ENCODE results near the gene AQP12B.
"Not testable (repeated sequence)": the region's sequence is repeated elsewhere in the genome, so short reads cannot be mapped to it uniquely, and the experiment has no call there.

AQP12B gene

GRCh38 chr2:240691631-240692420 is 9.1 kb upstream of the AQP12B start, which contains the start of gene AQP12A:
Gene AQP12A, plus strand, starts transcription at chr2:240691866. Its CDS starts 48 bp downstream, at chr2:240691914.
- H3K36me3 ChIP-seq (replicated peaks in 1 of 2; ENCODE audit: control insufficient read depth in 2 of 2, insufficient read depth in 2 of 2, low read length in 2 of 2); H3K4me1 ChIP-seq (ENCODE audit: control insufficient read depth in 2 of 2, insufficient read depth in 1 of 2, low read depth in 1 of 2, low read length in 2 of 2); H2AFZ ChIP-seq (ENCODE audit: low read length); H4K8ac ChIP-seq (ENCODE audit: low read depth, low read length); H2BK12ac ChIP-seq (ENCODE audit: low read length); H3K23ac ChIP-seq (ENCODE audit: low read depth, low read length, poor library complexity); DNase-seq (ENCODE audit: low spot score); H2BK5ac ChIP-seq (ENCODE audit: low read length); H3K4me3 ChIP-seq (ENCODE audit: low read length in 2 of 2); H3K18ac ChIP-seq (ENCODE audit: low read length); H3K4ac ChIP-seq (ENCODE audit: low read length); H3K9me3 ChIP-seq (replicated peaks in 1 of 2; ENCODE audit: control insufficient read depth in 2 of 2, insufficient read depth in 1 of 2, low read depth in 1 of 2, low read length in 2 of 2); H3K79me1 ChIP-seq (ENCODE audit: low read depth, low read length); H3K9ac ChIP-seq (ENCODE audit: low read depth, low read length, poor library complexity); H3K4me2 ChIP-seq (ENCODE audit: insufficient read depth, low read length, poor library complexity, severe bottlenecking); H4K91ac ChIP-seq (ENCODE audit: low read depth, low read length, poor library complexity); H2AK5ac ChIP-seq (ENCODE audit: low read depth, low read length); H3K14ac ChIP-seq (ENCODE audit: low read length); H3K27ac ChIP-seq (replicated peaks; ENCODE audit: low read length); H2BK120ac ChIP-seq (ENCODE audit: low read depth, low read length); H2BK15ac ChIP-seq (ENCODE audit: low read length): not testable (repeated sequence)
- WGBS, 2 donors (ENCODE audit: extremely low coverage in 2 of 2, insufficient read length in 2 of 2, insufficient replicate concordance in 1 of 2), result no CpG with 5 or more reads among the region's 37 CpGs
- H3K27me3 ChIP-seq (ENCODE audit: control insufficient read depth in 3 of 3, insufficient read depth in 3 of 3, low read depth in 1 of 3, low read length in 3 of 3), result peaks cover 0 to 13% (median 0%) of the 10 kb centered on the region in 3 experiments

- not testable (repeated sequence) for H2BK15ac ChIP-seq (ENCODE audit: low read length)
These were observed 8.4 kb upstream of the AQP12B start for GRCh38 chr2:240691075-240691427.

GRCh38 chr2:240690421-240691074 is 7.9 kb upstream of the AQP12B start:
- not testable (repeated sequence) for H2BK15ac ChIP-seq (ENCODE audit: low read length); H3K23ac ChIP-seq (ENCODE audit: low read depth, low read length, poor library complexity); H3K4me3 ChIP-seq (ENCODE audit: low read length in 2 of 2); H2BK120ac ChIP-seq (ENCODE audit: low read depth, low read length); H3K9me3 ChIP-seq (replicated peaks in 1 of 2; ENCODE audit: control insufficient read depth in 2 of 2, insufficient read depth in 1 of 2, low read depth in 1 of 2, low read length in 2 of 2); H3K4me2 ChIP-seq (ENCODE audit: insufficient read depth, low read length, poor library complexity, severe bottlenecking); H3K14ac ChIP-seq (ENCODE audit: low read length); H4K8ac ChIP-seq (ENCODE audit: low read depth, low read length); H3K4me1 ChIP-seq (ENCODE audit: control insufficient read depth in 2 of 2, insufficient read depth in 1 of 2, low read depth in 1 of 2, low read length in 2 of 2); H4K91ac ChIP-seq (ENCODE audit: low read depth, low read length, poor library complexity); H3K4ac ChIP-seq (ENCODE audit: low read length); H3K27ac ChIP-seq (replicated peaks; ENCODE audit: low read length); H2AK5ac ChIP-seq (ENCODE audit: low read depth, low read length); DNase-seq (ENCODE audit: low spot score); H3K9ac ChIP-seq (ENCODE audit: low read depth, low read length, poor library complexity); H2BK5ac ChIP-seq (ENCODE audit: low read length); H3K79me1 ChIP-seq (ENCODE audit: low read depth, low read length); H2AFZ ChIP-seq (ENCODE audit: low read length); H3K18ac ChIP-seq (ENCODE audit: low read length); H2BK12ac ChIP-seq (ENCODE audit: low read length); H3K36me3 ChIP-seq (replicated peaks in 1 of 2; ENCODE audit: control insufficient read depth in 2 of 2, insufficient read depth in 2 of 2, low read length in 2 of 2)
- WGBS, 2 donors (ENCODE audit: extremely low coverage in 2 of 2, insufficient read length in 2 of 2, insufficient replicate concordance in 1 of 2), result no CpG with 5 or more reads among the region's 18 CpGs
- peaks cover 0 to 25% (median 0%) of the 10 kb centered on the region in 3 experiments for H3K27me3 ChIP-seq (ENCODE audit: control insufficient read depth in 3 of 3, insufficient read depth in 3 of 3, low read depth in 1 of 3, low read length in 3 of 3)

More at GRCh38 chr2:240691075-240691427, 8.4 kb upstream of the AQP12B start:
- H3K4me1 ChIP-seq (ENCODE audit: control insufficient read depth in 2 of 2, insufficient read depth in 1 of 2, low read depth in 1 of 2, low read length in 2 of 2); H2BK12ac ChIP-seq (ENCODE audit: low read length); H2AK5ac ChIP-seq (ENCODE audit: low read depth, low read length); H3K4me3 ChIP-seq (ENCODE audit: low read length in 2 of 2); H4K91ac ChIP-seq (ENCODE audit: low read depth, low read length, poor library complexity); H2BK5ac ChIP-seq (ENCODE audit: low read length); H3K23ac ChIP-seq (ENCODE audit: low read depth, low read length, poor library complexity); H3K79me1 ChIP-seq (ENCODE audit: low read depth, low read length); H3K18ac ChIP-seq (ENCODE audit: low read length); H4K8ac ChIP-seq (ENCODE audit: low read depth, low read length); H3K4ac ChIP-seq (ENCODE audit: low read length); H3K4me2 ChIP-seq (ENCODE audit: insufficient read depth, low read length, poor library complexity, severe bottlenecking); H3K9me3 ChIP-seq (replicated peaks in 1 of 2; ENCODE audit: control insufficient read depth in 2 of 2, insufficient read depth in 1 of 2, low read depth in 1 of 2, low read length in 2 of 2); H2BK120ac ChIP-seq (ENCODE audit: low read depth, low read length); DNase-seq (ENCODE audit: low spot score); H3K9ac ChIP-seq (ENCODE audit: low read depth, low read length, poor library complexity); H2AFZ ChIP-seq (ENCODE audit: low read length); H3K27ac ChIP-seq (replicated peaks; ENCODE audit: low read length); H3K14ac ChIP-seq (ENCODE audit: low read length); H3K36me3 ChIP-seq (replicated peaks in 1 of 2; ENCODE audit: control insufficient read depth in 2 of 2, insufficient read depth in 2 of 2, low read length in 2 of 2): not testable (repeated sequence)
- WGBS, 2 donors (ENCODE audit: extremely low coverage in 2 of 2, insufficient read length in 2 of 2, insufficient replicate concordance in 1 of 2), result no CpG with 5 or more reads among the region's 2 CpGs
- H3K27me3 ChIP-seq (ENCODE audit: control insufficient read depth in 3 of 3, insufficient read depth in 3 of 3, low read depth in 1 of 3, low read length in 3 of 3), result peaks cover 0 to 20% (median 0%) of the 10 kb centered on the region in 3 experiments

DNA sequence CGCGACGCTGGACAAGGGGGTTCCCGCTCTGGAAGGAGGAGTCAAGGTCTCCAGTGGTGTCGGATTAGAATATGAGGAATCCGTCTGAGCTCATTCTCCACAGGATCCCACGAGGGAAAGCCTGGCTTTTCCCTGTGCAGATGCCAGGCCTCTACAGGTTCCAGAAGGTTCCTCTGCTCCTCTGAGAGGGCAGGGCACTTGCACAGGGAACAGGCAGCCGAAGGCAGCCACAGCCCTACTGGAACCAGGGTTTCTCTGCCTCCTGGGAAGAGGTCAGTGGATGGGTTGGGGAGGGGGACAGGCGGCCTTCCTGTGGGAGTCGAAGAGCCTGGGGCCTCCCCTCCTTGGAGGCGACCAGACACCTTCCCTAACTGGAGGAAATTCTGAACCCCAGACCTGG is 7.3 kb upstream of the AQP12B start:
- no peak for DNase-seq (ENCODE audit: low spot score)
- no peak overlapping the region for H2BK120ac ChIP-seq (ENCODE audit: low read depth, low read length)
- WGBS, 2 donors (ENCODE audit: extremely low coverage in 2 of 2, insufficient read length in 2 of 2, insufficient replicate concordance in 1 of 2), result no CpG with 5 or more reads among the region's 11 CpGs

More for the DNA sequence above, 7.3 kb upstream of the AQP12B start:
- H3K36me3 ChIP-seq (replicated peaks in 1 of 2; ENCODE audit: control insufficient read depth in 2 of 2, insufficient read depth in 2 of 2, low read length in 2 of 2), result no peaks in the 10 kb centered on the region
- H2BK5ac ChIP-seq (ENCODE audit: low read length), result no peak overlapping the region
- no peak overlapping the region for H4K91ac ChIP-seq (ENCODE audit: low read depth, low read length, poor library complexity)
- H3K4ac ChIP-seq (ENCODE audit: low read length), result no peak overlapping the region
- no peak overlapping the region for H2AFZ ChIP-seq (ENCODE audit: low read length)
- peaks cover 0 to 25% (median 0%) of the 10 kb centered on the region in 3 experiments for H3K27me3 ChIP-seq (ENCODE audit: control insufficient read depth in 3 of 3, insufficient read depth in 3 of 3, low read depth in 1 of 3, low read length in 3 of 3)
- no peak overlapping the region for H3K14ac ChIP-seq (ENCODE audit: low read length)
- H3K27ac ChIP-seq (replicated peaks; ENCODE audit: low read length), result no peak overlapping the region
- no peak overlapping the region for H2BK15ac ChIP-seq (ENCODE audit: low read length)
- no peak overlapping the region for H2BK12ac ChIP-seq (ENCODE audit: low read length)
- H3K4me2 ChIP-seq (ENCODE audit: insufficient read depth, low read length, poor library complexity, severe bottlenecking), result no peak overlapping the region
- peak overlapping the region in 1 of 2 donors; percentile 18 for H3K4me3 ChIP-seq (ENCODE audit: low read length in 2 of 2)
- H3K9me3 ChIP-seq (replicated peaks in 1 of 2; ENCODE audit: control insufficient read depth in 2 of 2, insufficient read depth in 1 of 2, low read depth in 1 of 2, low read length in 2 of 2), result no peaks in the 10 kb centered on the region
- H3K4me1 ChIP-seq (ENCODE audit: control insufficient read depth in 2 of 2, insufficient read depth in 1 of 2, low read depth in 1 of 2, low read length in 2 of 2), result peaks cover 0 to 2% of the 10 kb centered on the region in 2 donors
- no peak overlapping the region for H3K18ac ChIP-seq (ENCODE audit: low read length)
- no peak overlapping the region for H4K8ac ChIP-seq (ENCODE audit: low read depth, low read length)
- no peaks in the 10 kb centered on the region for H3K79me1 ChIP-seq (ENCODE audit: low read depth, low read length)
- no peak overlapping the region for H2AK5ac ChIP-seq (ENCODE audit: low read depth, low read length)
- H3K9ac ChIP-seq (ENCODE audit: low read depth, low read length, poor library complexity), result no peak overlapping the region
- H3K23ac ChIP-seq (ENCODE audit: low read depth, low read length, poor library complexity), result no peak overlapping the region
